ENCODE measurements around the gene ALOXE3. TPM values are rescaled to one million over a fixed set of nuclear protein-coding genes. Genes with fewer than 3 reads are reported as not detected.

The ALOXE3 gene
- total and polyA plus RNA-seq, 12 donors = 0.09 TPM; not detected in 11

DNA sequence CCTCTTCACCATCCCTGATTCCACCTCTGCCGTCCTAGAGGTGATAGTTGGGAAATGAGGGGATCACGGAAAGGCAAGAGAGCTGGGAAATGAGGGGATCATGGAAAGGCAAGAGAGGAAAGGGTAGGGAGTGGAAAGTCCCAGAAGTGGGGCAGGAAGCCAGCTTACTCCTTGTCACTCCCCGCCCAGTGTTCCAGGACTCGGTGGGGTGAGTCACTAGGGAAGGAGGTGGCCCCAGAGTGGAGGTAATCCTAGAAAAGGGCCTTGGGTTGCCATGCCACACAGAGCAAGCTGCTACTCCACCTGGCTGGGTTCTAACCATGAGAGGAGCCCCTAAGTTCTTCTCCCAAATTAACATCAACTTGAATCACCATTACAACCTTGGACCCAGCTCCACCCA is 14.8 kb downstream of the ALOXE3 start:
- WGBS, 2 donors = 79 to 89% methylated on average over 4 of the region's 4 CpGs
- peak in 1 of 8 donors; percentile 25 for ATAC-seq

DNA sequence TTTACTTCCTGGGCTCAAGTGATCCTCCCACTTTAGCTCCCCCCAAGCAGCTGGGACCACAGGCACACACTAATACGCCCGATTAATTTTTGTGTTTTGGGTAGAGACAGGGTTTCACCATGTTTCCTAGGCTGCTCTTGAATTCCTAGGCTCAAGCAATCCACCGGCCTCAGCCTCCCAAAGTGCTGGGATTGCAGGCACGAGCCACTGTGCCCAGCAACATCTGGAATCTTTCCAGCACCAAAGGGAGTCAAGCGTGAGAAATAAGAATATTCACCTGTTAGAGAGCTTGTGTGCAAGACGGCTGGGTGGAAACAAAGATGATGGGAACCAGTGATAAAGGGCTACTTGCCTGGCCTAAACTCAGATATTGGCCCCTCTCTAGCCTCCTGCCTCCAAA is 16.6 kb downstream of the ALOXE3 start:
- intact Hi-C loops (cut with DNase I) = loop anchor here in 1 of 10 donors (10.0 kb wide), 1 partner anchor 183 kb away; the partner anchor contains the start of gene RANGRF

More for the DNA sequence above, 14.8 kb downstream of the ALOXE3 start:
- Histone ChIP-seq H3K27me3 (peaks cover 0 to 8% (median 3%) of the 10 kb centered on the region in 7 donors), H3K4me3 (no peak overlapping the region), H3K36me3 (no peaks in the 10 kb centered on the region), H3K9me3 (no peaks in the 10 kb centered on the region), H3K4me1 (peaks cover 0 to 4% (median 0%) of the 10 kb centered on the region in 9 donors), H3K27ac (no peak overlapping the region)
- no peak for DNase-seq
- TF ChIP-seq, protein P1, sequence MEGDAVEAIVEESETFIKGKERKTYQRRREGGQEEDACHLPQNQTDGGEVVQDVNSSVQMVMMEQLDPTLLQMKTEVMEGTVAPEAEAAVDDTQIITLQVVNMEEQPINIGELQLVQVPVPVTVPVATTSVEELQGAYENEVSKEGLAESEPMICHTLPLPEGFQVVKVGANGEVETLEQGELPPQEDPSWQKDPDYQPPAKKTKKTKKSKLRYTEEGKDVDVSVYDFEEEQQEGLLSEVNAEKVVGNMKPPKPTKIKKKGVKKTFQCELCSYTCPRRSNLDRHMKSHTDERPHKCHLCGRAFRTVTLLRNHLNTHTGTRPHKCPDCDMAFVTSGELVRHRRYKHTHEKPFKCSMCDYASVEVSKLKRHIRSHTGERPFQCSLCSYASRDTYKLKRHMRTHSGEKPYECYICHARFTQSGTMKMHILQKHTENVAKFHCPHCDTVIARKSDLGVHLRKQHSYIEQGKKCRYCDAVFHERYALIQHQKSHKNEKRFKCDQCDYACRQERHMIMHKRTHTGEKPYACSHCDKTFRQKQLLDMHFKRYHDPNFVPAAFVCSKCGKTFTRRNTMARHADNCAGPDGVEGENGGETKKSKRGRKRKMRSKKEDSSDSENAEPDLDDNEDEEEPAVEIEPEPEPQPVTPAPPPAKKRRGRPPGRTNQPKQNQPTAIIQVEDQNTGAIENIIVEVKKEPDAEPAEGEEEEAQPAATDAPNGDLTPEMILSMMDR (IDR thresholded peaks at IDR 0.05) = no peak
- intact Hi-C loops (cut with DNase I) = loop anchor here in 1 of 10 donors (10.0 kb wide), 1 partner anchor 181 kb away; the partner anchor contains the start of gene RANGRF

DNA sequence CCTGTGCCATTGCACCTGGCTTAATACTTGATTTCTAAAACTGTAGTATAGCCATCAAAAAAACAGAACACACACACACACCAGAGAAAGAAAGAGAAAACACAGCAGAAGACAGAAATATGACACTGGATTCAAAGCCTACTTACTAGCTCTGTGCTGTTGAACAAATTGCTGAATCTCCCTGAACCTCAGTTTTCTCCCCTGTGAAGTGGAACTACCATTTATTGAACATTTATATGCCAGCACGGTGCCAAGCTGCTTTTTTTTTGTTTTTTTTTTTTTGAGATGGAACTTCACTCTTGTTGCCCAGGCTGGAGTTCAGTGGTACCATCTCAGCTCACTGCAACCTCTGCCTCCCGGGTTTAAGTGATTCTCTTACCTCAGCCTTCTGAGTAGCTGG is 17.6 kb downstream of the ALOXE3 start:
- ATAC-seq (no peak), DNase-seq (no peak)
- H3K9me3 ChIP-seq = no peaks in the 10 kb centered on the region
- H3K27me3 ChIP-seq = peaks cover 0 to 16% (median 10%) of the 10 kb centered on the region in 7 donors
- no peaks in the 10 kb centered on the region for H3K4me1 ChIP-seq
- H3K36me3 ChIP-seq = no peaks in the 10 kb centered on the region
- WGBS, 2 donors = 89 to 95% methylated on average over 2 of the region's 2 CpGs
- no peak overlapping the region for H3K27ac ChIP-seq
- intact Hi-C loops (cut with DNase I) = loop anchor here in 1 of 10 donors (10.0 kb wide), 1 partner anchor 184 kb away; the partner anchor contains the start of gene RANGRF
- H3K4me3 ChIP-seq = no peak overlapping the region
- TF ChIP-seq, protein P1 (IDR thresholded peaks at IDR 0.05) = no peak

More for the DNA sequence above, 16.6 kb downstream of the ALOXE3 start:
- no peaks in the 10 kb centered on the region for H3K36me3 ChIP-seq
- H3K4me1 ChIP-seq = no peaks in the 10 kb centered on the region
- no peak for ATAC-seq
- WGBS, 2 donors = 72 to 82% methylated on average over 6 of the region's 6 CpGs
- TF ChIP-seq, protein P1 (IDR thresholded peaks at IDR 0.05) = no peak
- peaks cover 0 to 11% (median 3%) of the 10 kb centered on the region in 7 donors for H3K27me3 ChIP-seq
- DNase-seq = no peak
- H3K9me3 ChIP-seq = no peaks in the 10 kb centered on the region
- H3K27ac ChIP-seq = no peak overlapping the region
- no peak overlapping the region for H3K4me3 ChIP-seq

DNA sequence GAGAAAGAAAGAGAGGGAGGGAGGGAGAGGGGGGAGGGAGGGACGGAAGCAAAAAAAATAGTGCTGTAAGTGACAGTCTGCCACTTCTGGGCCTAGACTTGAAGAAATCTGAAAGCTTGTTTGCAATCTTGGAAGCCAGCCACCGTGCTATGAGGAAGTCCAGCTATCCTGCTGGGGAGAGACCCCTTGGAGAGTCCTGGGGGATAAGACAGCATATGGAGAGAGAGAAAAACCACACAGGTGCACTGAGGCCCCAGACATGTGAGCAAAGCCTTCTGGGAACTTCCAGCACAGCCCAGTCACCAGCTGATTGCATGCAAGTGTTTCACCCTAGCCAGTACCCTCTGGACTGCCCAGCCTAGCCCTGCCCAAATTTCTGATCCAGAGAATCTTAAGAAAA is 18.2 kb downstream of the ALOXE3 start:
- WGBS, 2 donors = 42 to 58% methylated on average over 2 of the region's 2 CpGs
- no peak for DNase-seq

More for the DNA sequence above, 18.2 kb downstream of the ALOXE3 start:
- no peaks in the 10 kb centered on the region for H3K36me3 ChIP-seq
- no peaks in the 10 kb centered on the region for H3K9me3 ChIP-seq
- intact Hi-C loops (cut with DNase I) = loop anchor here in 1 of 10 donors (10.0 kb wide), 1 partner anchor 185 kb away; the partner anchor contains the start of gene RANGRF
- TF ChIP-seq, protein P1 (IDR thresholded peaks at IDR 0.05) = no peak
- no peaks in the 10 kb centered on the region for H3K4me1 ChIP-seq
- H3K4me3 ChIP-seq = no peak overlapping the region
- no peak for ATAC-seq
- peaks cover 0 to 16% (median 11%) of the 10 kb centered on the region in 7 donors for H3K27me3 ChIP-seq
- no peak overlapping the region for H3K27ac ChIP-seq
